CD4-positive, alpha-beta T cell treated with Interleukin-1 beta for 1 hour (primary cell): Measurements from ENCODE around the gene TYW1B.
"Not testable (repeated sequence)": the region's sequence is repeated elsewhere in the genome, so short reads cannot be mapped to it uniquely, and the experiment has no call there.

ENCODE experiments used
- DNase-seq, 2 donors: peaks; one replicate each; pipeline ENCODE4 v3.0.0-alpha.2; 2020 to 2022

Gene TYW1B

DNA sequence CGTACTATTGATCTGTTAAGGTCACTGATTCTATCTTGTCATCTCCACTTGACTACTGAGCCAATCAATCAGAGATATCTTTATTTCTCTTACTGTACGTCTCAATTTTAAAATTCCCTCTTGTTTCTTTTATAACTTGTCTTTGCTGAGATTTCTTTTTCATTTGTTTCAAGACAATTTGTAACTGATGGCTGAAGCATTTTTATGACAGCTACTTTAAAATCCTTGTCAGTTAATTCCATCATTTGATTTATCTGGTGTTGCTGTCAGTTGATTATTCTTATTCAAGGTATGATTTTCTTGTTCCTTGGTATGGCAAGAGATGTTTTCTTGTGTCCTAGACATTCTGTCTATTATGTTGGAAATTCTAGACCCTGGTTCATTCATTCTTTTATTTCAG, 76.6 kb downstream of the TYW1B start:
- no peak for DNase-seq

GRCh38 chr7:72748649-72749048, 79.4 kb downstream of the TYW1B start:
- DNase-seq, result not testable (repeated sequence)

DNA sequence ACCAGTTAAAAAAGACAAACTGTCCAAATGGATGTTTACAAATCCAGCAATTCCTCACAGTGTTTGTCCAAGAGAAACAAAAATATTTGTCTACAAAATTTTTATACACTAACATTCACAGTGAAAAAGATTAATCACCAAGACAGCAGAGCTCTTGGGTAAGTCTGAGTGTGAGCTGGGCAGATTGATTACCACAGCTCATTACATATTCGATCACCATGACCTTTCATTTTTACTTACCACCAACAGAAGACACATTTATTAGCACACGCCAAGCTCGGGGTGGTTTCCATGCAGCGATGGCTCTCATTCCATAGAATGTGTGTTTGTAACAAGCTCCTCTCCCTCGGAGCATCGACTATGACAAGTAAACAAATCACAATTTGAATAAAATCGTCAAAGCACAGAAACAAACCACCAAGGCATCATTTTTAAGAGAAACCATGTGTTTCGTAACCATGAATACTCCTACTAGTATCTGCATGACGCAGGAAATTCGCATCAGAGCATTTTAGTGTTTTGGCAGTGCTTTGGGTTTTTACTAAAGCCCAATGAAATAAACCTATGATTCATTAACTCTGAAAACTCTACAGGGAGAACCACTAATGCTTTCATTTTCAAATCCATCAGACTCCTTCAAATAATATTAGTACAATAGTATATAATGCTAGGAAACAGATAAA, 83.6 kb downstream of the TYW1B start:
- DNase-seq, result not testable (repeated sequence)

DNA sequence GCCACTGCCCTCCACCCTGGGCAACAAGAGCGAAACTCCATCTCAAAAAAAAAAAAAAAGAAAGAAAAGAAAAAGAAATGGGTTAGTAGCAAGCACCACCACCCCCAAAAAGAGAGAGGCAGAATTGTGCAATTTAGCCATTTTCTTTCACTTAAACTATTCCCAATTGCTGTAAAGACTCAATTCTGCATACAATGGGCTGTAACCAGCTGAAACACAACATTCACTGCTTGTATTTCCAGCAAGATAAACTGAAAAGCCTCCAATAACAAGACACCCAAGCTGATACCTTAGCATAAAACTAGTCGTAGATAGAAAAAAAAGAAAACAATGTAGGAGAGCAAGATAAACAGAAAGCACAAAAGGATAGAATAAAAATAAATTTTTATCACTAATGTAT, 84.2 kb downstream of the TYW1B start:
- not testable (repeated sequence) for DNase-seq

- DNase-seq, result not testable (repeated sequence)
Measured at GRCh38 chr7:72739716-72740115, 88.3 kb downstream of the TYW1B start.

GRCh38 chr7:72735855-72736254, 92.1 kb downstream of the TYW1B start:
- DNase-seq, result not testable (repeated sequence)

DNA sequence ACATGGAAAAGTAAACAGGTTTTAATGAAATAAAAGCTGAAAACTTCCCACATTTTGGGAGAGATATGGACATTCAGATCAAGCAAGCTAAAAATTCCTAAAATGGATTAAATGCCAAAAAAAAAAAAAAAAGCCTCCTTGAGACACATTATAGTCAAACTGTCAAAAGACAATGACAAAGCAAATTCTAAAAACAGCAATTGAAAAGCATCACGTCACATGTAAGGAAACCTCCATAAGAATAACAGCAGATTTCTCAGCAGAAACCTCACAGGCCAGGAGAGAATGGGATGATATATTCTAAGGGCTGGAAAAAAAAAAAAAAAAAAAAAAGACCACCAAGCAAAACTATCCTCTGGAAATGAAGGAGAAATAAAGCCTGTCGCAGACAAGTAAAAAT, 97.2 kb downstream of the TYW1B start:
- not testable (repeated sequence) for DNase-seq

- not testable (repeated sequence) for DNase-seq
Measured at GRCh38 chr7:72730384-72730783, 97.6 kb downstream of the TYW1B start.

GRCh38 chr7:72729130-72729529, 98.9 kb downstream of the TYW1B start:
- DNase-seq, result not testable (repeated sequence)

DNA sequence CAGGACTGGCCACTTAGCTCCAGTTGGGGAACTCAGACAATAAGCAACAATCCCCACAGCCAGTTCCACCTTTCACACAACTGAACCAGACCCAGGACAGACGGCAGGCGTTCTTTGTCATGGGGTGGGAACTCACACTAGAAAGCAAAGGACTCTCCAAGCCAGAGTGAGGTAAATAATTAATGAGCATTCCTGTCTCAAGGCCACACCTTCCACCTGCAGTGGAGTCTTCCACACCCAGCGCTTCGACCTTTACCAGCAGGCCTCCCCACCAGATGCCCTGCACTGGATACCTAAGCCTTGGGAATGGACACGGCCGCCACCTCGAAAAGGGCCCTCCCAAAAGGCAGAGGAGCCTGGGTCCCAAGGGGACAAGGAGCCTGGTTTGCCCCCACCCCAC, 105.3 kb downstream of the TYW1B start:
- not testable (repeated sequence) for DNase-seq

DNA sequence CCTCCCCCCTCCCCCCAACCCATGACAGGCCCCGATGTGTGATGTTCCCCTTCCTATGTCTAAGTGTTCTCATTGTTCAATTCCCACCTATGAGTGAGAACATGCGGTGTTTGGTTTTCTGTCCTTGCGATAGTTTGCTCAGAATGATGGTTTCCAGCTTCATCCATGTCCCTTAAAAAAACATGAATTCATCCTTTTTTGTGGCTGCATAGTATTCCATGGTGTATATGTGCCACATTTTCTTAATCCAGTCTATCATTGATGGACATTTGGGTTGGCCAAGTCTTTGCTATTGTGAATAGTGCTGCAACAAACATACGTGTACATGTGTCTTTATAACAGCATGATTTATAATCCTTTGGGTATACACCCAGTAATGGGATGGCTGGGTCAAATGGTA, 107.1 kb downstream of the TYW1B start:
- DNase-seq, result not testable (repeated sequence)

GRCh38 chr7:72717252-72717774, 110.7 kb downstream of the TYW1B start:
- DNase-seq, result not testable (repeated sequence)

DNA sequence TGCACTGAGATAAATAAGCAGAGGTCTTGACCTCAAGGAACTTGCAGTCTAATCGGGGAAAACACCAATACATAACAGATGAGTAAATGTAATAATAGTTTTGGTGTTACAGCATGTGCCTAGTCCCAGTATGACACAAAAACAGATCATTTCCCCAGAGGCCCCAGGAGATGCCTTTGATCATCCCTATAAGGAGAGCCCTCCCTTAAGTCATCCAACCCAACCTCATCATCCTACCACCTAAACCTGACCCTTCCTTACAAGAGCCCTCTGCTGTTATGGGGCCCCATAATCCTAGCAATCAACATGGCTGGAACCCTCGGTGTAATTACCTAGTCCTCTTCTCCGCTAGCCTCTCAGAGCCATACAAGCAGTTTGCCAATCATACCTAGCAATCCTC, 116.1 kb downstream of the TYW1B start:
- DNase-seq, result not testable (repeated sequence)

- no peak for DNase-seq
Measured at GRCh38 chr7:72710983-72711382, 117.0 kb downstream of the TYW1B start.

- no peak for DNase-seq
Measured at GRCh38 chr7:72709909-72710308, 118.1 kb downstream of the TYW1B start.

DNA sequence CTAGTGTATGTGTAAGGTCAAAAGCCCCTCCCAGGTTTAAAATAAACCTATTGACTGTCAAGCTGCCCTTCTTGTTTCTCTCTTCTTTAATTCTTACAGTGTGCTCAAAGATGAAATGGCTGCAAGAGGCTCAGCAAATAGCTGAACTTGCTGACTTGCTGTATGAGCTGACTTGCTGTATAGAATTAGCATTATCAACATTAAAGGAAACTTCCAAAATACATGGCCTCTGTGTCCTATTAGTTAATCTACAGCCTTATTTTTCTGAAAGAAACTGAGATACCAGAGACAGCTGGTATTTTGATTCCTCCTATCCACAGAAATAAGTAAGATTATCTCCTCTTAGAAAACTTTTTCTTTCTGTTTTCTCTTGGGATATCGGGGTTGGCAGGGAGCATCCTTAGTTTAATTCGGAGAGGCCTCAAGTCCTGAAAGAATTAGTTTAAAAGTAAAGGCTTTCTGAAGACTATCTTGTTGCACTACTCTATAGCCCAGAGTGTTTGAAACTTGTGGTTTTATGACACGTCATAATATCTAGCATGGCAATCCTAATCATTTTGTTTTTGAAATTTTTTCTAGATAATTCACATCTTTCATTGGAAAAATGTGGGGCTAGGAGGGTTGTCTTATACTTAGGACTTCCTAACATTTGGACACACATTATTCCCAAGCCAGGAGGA, 119.5 kb downstream of the TYW1B start:
- DNase-seq, result not testable (repeated sequence)

- no peak for DNase-seq
Measured at GRCh38 chr7:72706521-72706920, 121.5 kb downstream of the TYW1B start.

GRCh38 chr7:72705693-72706092, 122.3 kb downstream of the TYW1B start:
- not testable (repeated sequence) for DNase-seq

- DNase-seq, result no peak
Measured at GRCh38 chr7:72704894-72705293, 123.1 kb downstream of the TYW1B start.

DNA sequence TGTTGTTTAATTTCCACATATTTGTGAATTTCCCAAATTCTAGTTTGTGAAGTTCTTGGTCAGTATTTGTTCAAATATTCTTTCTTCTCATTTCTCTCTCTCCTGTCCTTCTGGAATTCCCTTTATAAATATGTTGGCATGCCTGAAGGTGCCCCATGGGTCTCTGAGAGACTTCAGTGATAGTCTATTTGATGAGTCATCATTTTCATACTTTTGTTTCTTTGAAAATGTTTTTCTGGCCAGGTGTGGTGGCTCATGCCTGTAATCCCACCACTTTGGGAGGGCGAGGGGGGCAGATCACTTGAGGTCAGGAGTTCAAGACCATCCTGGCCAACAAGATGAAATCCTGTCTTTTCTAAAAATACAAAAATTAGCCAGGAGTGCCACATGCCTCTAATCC, 127.5 kb downstream of the TYW1B start:
- DNase-seq, result not testable (repeated sequence)

GRCh38 chr7:72697066-72697465, 130.9 kb downstream of the TYW1B start:
- not testable (repeated sequence) for DNase-seq

DNA sequence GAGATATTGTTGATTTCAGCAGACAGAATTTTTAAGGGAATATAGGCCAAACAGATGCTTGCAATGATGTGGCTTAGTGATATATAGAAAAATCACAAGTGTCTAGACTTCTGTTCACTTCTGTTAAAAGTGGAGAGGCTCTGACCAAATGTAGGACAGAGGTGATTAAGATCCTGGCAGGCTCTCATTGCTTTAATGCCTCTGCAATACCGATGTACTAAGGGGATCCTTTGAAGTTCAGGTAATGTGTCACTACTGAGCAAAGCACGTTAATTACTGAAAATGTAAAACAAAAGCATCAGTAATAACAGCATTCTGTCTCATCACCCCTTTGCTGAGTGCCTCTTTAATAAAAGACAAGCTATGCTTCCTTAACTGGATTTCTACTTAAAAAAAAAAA, 131.4 kb downstream of the TYW1B start:
- DNase-seq, result not testable (repeated sequence)

- DNase-seq, result not testable (repeated sequence)
Measured at GRCh38 chr7:72695482-72695881, 132.5 kb downstream of the TYW1B start.

DNA sequence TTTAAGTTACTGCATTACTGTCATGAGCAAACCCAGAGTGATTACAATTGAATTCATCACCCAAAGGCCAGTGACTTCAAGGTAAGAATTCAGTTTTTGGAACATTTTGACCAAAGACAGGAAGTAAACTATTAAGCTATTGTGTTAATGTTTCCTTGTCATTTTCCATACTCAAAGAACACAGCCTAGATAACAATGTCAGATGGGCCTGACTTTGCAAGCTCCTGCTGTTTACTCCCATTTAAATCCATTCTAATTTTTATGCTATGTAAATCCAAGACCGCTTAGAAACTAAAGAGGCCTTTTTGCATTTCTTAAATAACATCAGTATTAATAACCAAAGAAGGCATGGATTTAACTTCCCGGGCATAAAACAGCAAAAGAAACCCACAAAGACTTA, 136.6 kb downstream of the TYW1B start:
- not testable (repeated sequence) for DNase-seq
